Hematopoietic multipotent progenitor cell (in vitro differentiated cells): ENCODE results near the gene CEP170. TPM values are rescaled to one million over a fixed set of nuclear protein-coding genes. Genes with fewer than 3 reads are reported as not detected.
A peak's percentile ranks its signal among the peaks of the same experiment; 100 is the strongest.
"Not testable (repeated sequence)": the region's sequence is repeated elsewhere in the genome, so short reads cannot be mapped to it uniquely, and the experiment has no call there.

Experiments
- DNase-seq, 3 donors: peaks; one replicate each; pipeline ENCODE4 v3.0.0-alpha.2; 2011 to 2015; ENCODE audit warnings: low read depth in 2 of 3, low spot score in 2 of 3
- total RNA-seq: library from RNA; depleted of rRNA; stranded (reverse); fragments of >200 nt; gene quantifications from one replicate; pipeline ENCODE4 v1.2.3, GENCODE V29; 2012

CEP170 gene
- total RNA-seq, 1 donor, result 72.7 TPM

- DNase-seq, result no peak
Measured at GRCh38 chr1:243236604-243237252, 18.4 kb downstream of the CEP170 start.

GRCh38 chr1:243234978-243235647, 20.0 kb downstream of the CEP170 start:
- no peak for DNase-seq

- DNase-seq, result no peak
Measured at GRCh38 chr1:243233908-243234307, 21.2 kb downstream of the CEP170 start.

- DNase-seq, result peak in 2 of 3 donors; percentile 23 to 64
Measured at GRCh38 chr1:243230914-243231313, 24.2 kb downstream of the CEP170 start.

GRCh38 chr1:243229526-243229925, 25.6 kb downstream of the CEP170 start:
- DNase-seq, result no peak

- DNase-seq, result no peak
Measured at GRCh38 chr1:243227622-243228021, 27.5 kb downstream of the CEP170 start.

- no peak for DNase-seq
Measured at GRCh38 chr1:243218059-243218458, 37.0 kb downstream of the CEP170 start.

GRCh38 chr1:243217349-243217748, 37.7 kb downstream of the CEP170 start:
- no peak for DNase-seq

GRCh38 chr1:243216741-243217140, 38.3 kb downstream of the CEP170 start:
- no peak for DNase-seq

- DNase-seq, result not testable (repeated sequence)
Measured at GRCh38 chr1:243215276-243215875, 39.7 kb downstream of the CEP170 start.

GRCh38 chr1:243213045-243213787, 41.9 kb downstream of the CEP170 start:
- DNase-seq, result no peak

- not testable (repeated sequence) for DNase-seq
Measured at GRCh38 chr1:243211984-243212383, 43.1 kb downstream of the CEP170 start.

- DNase-seq, result peak in 1 of 3 donors; percentile 21
Measured at GRCh38 chr1:243205026-243205501, 50.0 kb downstream of the CEP170 start.

GRCh38 chr1:243204336-243204735, 50.7 kb downstream of the CEP170 start:
- not testable (repeated sequence) for DNase-seq

GRCh38 chr1:243203196-243203595, 51.9 kb downstream of the CEP170 start:
- DNase-seq, result not testable (repeated sequence)

GRCh38 chr1:243201316-243201715, 53.8 kb downstream of the CEP170 start:
- DNase-seq, result not testable (repeated sequence)

GRCh38 chr1:243197524-243197923, 57.6 kb downstream of the CEP170 start:
- DNase-seq, result not testable (repeated sequence)

GRCh38 chr1:243193330-243193729, 61.8 kb downstream of the CEP170 start:
- not testable (repeated sequence) for DNase-seq

GRCh38 chr1:243186201-243186995, 68.7 kb downstream of the CEP170 start:
- not testable (repeated sequence) for DNase-seq

- not testable (repeated sequence) for DNase-seq
Measured at GRCh38 chr1:243184787-243185186, 70.3 kb downstream of the CEP170 start.
